ENCODE data around the gene SDR42E1. TPM values are rescaled to one million over a fixed set of nuclear protein-coding genes. Genes with fewer than 3 reads are reported as not detected.

Gene SDR42E1, protein sequence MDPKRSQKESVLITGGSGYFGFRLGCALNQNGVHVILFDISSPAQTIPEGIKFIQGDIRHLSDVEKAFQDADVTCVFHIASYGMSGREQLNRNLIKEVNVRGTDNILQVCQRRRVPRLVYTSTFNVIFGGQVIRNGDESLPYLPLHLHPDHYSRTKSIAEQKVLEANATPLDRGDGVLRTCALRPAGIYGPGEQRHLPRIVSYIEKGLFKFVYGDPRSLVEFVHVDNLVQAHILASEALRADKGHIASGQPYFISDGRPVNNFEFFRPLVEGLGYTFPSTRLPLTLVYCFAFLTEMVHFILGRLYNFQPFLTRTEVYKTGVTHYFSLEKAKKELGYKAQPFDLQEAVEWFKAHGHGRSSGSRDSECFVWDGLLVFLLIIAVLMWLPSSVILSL
- not detected in 2 replicates for polyA plus RNA-seq

DNA sequence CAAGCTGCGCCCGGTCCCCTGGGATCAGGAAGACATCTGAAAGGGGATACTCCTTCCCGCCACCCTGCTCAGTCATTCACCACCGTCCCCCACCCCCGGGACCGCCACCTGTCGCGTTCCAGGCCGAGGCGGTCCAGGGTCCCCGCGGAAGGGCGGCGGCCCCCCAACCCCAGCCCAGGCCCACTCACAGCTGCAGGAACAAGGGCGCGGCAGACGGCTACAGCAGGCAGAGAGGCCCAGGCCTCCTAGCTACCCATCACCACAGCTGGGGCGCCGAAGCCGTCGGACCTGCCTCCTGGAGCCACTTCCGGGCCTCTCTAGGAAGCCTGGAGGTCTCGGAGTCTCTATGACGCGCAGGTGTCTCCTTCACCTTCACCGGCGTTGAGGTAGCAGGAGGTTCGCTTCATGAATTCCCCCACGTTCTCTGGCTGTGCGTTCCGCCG lies at the start of gene SDR42E1:
Gene SDR42E1, minus strand, starts transcription at position 272 of the 443 bp plus-strand sequence. CDS start 10,612 bp downstream, outside the sequence.

DNA sequence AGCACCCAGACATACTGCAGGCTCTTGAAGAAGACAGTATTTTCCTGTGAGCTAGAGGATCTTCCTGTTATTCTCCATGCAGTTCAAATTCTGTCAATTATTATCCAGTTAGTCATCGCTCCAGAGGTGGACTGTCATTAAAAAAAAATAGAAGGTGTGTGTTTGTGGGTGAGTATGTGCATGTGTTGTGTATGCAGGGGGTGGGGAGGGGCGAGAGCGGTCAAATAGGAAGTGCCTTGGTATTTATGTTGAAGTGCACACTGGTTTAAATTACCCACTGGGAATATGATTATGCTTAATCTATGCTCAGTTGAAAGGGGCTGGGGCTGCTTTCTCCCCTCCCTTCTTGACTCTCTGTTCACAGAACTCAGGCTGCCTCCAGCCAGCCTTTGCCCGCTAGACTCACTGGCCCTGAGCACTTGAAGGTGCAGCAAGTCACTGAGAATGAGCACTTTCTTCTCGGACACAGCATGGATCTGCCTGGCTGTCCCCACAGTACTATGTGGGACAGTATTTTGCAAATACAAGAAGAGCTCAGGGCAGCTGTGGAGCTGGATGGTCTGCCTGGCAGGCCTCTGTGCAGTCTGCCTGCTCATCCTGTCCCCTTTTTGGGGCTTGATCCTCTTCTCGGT lies 23.8 kb upstream of the SDR42E1 start, which contains the start of gene HSD17B2:
Gene HSD17B2, plus strand, starts transcription at position 273 of the 632 bp plus-strand sequence. Its CDS starts 172 bp downstream, at position 445.

Other genes with a start within 250 kb of the SDR42E1 start
- 0.56 and 2.9 TPM in 2 replicates for gene PLCG2, start 232.2 kb downstream of the SDR42E1 start, polyA plus RNA-seq
- gene HSD17B2, start 23.8 kb upstream of the SDR42E1 start, polyA plus RNA-seq = not detected in 2 replicates
- gene MPHOSPH6, start 158.8 kb upstream of the SDR42E1 start, polyA plus RNA-seq = 117 and 150 TPM in 2 replicates